Measurements from ENCODE around the gene ARHGAP5. TPM values are rescaled to one million over a fixed set of nuclear protein-coding genes. Genes with fewer than 3 reads are reported as not detected.

ARHGAP5 gene
- total and polyA plus RNA-seq, 2 experiments from 2014 or later = 22.1 to 72.6 TPM

GRCh38 chr14:32200368-32201192 lies 123.5 kb downstream of the ARHGAP5 start (continued):
- no peak for TF ChIP-seq ZNF462 (CRISPR knock-in tag; IDR thresholded peaks at IDR 0.05)
- TF ChIP-seq JUNB (IDR thresholded peaks at IDR 0.05; ENCODE audit: unreplicated experiment) = no peak
- no peak for TF ChIP-seq ETS1 (IDR thresholded peaks at IDR 0.05)
- TF ChIP-seq REST (IDR thresholded peaks at IDR 0.05; ENCODE audit: unreplicated experiment) = no peak
- TF ChIP-seq STAT1 (IDR thresholded peaks at IDR 0.05; ENCODE audit: unreplicated experiment) = no peak
- no peak for TF ChIP-seq POLR2AphosphoS5 (IDR thresholded peaks at IDR 0.05; ENCODE audit: low read depth)
- no peak for TF ChIP-seq NANOG (IDR thresholded peaks at IDR 0.05; ENCODE audit: borderline replicate concordance)
- no peak for TF ChIP-seq EZH2phosphoT487 (IDR thresholded peaks at IDR 0.05; ENCODE audit: unreplicated experiment)
